ENCODE results near the gene KCNJ10.

Gene KCNJ10

GRCh38 chr1:160097911-160098851 is 28.2 kb upstream of the KCNJ10 start, which contains the start of gene IGSF8 (continued):
- TF ChIP-seq ZNF600 (tag by site-specific recombination; IDR thresholded peaks at IDR 0.05): no peak
- no peak for TF ChIP-seq GLI2 (tag by site-specific recombination; IDR thresholded peaks at IDR 0.05; ENCODE audit: borderline replicate concordance, low read depth)
- no peak for TF ChIP-seq ZNF175 (tag by site-specific recombination; IDR thresholded peaks at IDR 0.05)
- TF ChIP-seq ZIC2 (tag by site-specific recombination; IDR thresholded peaks at IDR 0.05): 0 out of 2 replicates have a peak, but pooled peaks have one; percentile 6
- no peak for TF ChIP-seq ZNF776 (tag by site-specific recombination; IDR thresholded peaks at IDR 0.05; ENCODE audit: borderline replicate concordance)
- TF ChIP-seq KLF16 (tag by site-specific recombination; IDR thresholded peaks at IDR 0.05): 0 out of 2 replicates have a peak, but pooled peaks have one; percentile 31
- no peak for TF ChIP-seq ZBTB49 (tag by site-specific recombination; IDR thresholded peaks at IDR 0.05; ENCODE audit: low read depth)
- peak; percentile 25; the same call in 1 of the 2 replicates for TF ChIP-seq ZBTB10 (tag by site-specific recombination; IDR thresholded peaks at IDR 0.05)
- TF ChIP-seq ZNF621 (tag by site-specific recombination; IDR thresholded peaks at IDR 0.05): no peak
- TF ChIP-seq EGR2 (tag by site-specific recombination; IDR thresholded peaks at IDR 0.05; ENCODE audit: low read depth): peak; percentile 55
- TF ChIP-seq ZEB2 (tag by site-specific recombination; IDR thresholded peaks at IDR 0.05): no peak
- peak; percentile 66; the same call in 1 of the 2 replicates for TF ChIP-seq HIC1 (tag by site-specific recombination; IDR thresholded peaks at IDR 0.05)
- 0 out of 2 replicates have a peak, but pooled peaks have one; percentile 22 for TF ChIP-seq KLF7 (tag by site-specific recombination; IDR thresholded peaks at IDR 0.05; ENCODE audit: borderline replicate concordance)
- TF ChIP-seq GLIS1 (tag by site-specific recombination; IDR thresholded peaks at IDR 0.05): peak; percentile 45; the same call in 1 of the 2 replicates
- TF ChIP-seq BCL11B (tag by site-specific recombination; IDR thresholded peaks at IDR 0.05; ENCODE audit: low read depth): no peak

GRCh38 chr1:160097151-160097910 is 27.4 kb upstream of the KCNJ10 start:
- CTCF ChIA-PET: interaction anchor here (0.6 to 5.1 kb wide), 19 partner anchors 11 to 886 kb away, joined by 3 to 64 read pairs (median 4); partner anchors contain the start of gene PEX19
- Histone ChIP-seq H3K27ac (ENCODE audit: extremely low read depth, low read depth, low read length) (no peak overlapping the region), H3K4me3 (ENCODE audit: low read depth, low read length) (no peak overlapping the region)

More at GRCh38 chr1:160097151-160097910, 27.4 kb upstream of the KCNJ10 start:
- POLR2A ChIA-PET: interaction anchor here (0.9 to 2.1 kb wide), 2 partner anchors 11 to 15 kb away, joined by 3 to 11 read pairs; no protein-coding TSS in a partner anchor
- H3K4me1 ChIP-seq (ENCODE audit: control insufficient read depth, insufficient read depth, low read length): peaks cover 4% of the 10 kb centered on the region
- H3K9me3 ChIP-seq (ENCODE audit: control insufficient read depth, insufficient read depth, low read depth, low read length): no peaks in the 10 kb centered on the region
- peaks cover 0 to 11% of the 10 kb centered on the region in 2 experiments; a peak in 1 of 3 replicates for H3K36me3 ChIP-seq (ENCODE audit: control insufficient read depth in 2 of 2, insufficient read depth in 1 of 2, low read length in 2 of 2)
- TF ChIP-seq PRDM4 (tag by site-specific recombination; IDR thresholded peaks at IDR 0.05): peak; percentile 97
- TF ChIP-seq KLF1 (tag by site-specific recombination; IDR thresholded peaks at IDR 0.05): peak; percentile 51
- TF ChIP-seq SALL2 (tag by site-specific recombination; IDR thresholded peaks at IDR 0.05; ENCODE audit: borderline replicate concordance): no peak
- TF ChIP-seq ZFHX2 (tag by site-specific recombination; conservative IDR thresholded peaks at IDR 0.05): peak; percentile 36; the same call in 1 of the 2 replicates
